Measurements from ENCODE around the gene CIB1. TPM values are rescaled to one million over a fixed set of nuclear protein-coding genes. Genes with fewer than 3 reads are reported as not detected.

Gene CIB1
- total RNA-seq, 4 donors from 2014 or later, result 15.5 to 43.4 (median 30.7) TPM

- Histone ChIP-seq H3K36me3 (peaks cover 0 to 26% of the 10 kb centered on the region in 2 donors), H3K9me3 (no peaks in the 10 kb centered on the region), H3K4me1 (peaks cover 6 to 9% of the 10 kb centered on the region in 2 donors), H3K27ac (peak overlapping the region in 3 of 4 donors; percentile 20 to 42 (median 37)), H3K27me3 (no peaks in the 10 kb centered on the region), H3K4me3 (no peak overlapping the region)
- in situ Hi-C loops (cut with MboI; ENCODE audit: low sequenced_read_pairs in 4 of 4) (loop anchor here in 1 of 4 donors (25.0 kb wide), 1 partner anchor 309 kb away; the partner anchor contains the start of gene ARPIN), intact Hi-C loops (cut with DNase I; ENCODE audit: low total_unique reads) (loop anchor here (10.0 kb wide), 1 partner anchor 457 kb away; no protein-coding TSS in a partner anchor)
- ATAC-seq, result peak; percentile 91 to 94
- DNase-seq, result peak; percentile 75 to 80
- TF ChIP-seq CTCF (IDR thresholded peaks at IDR 0.05 in 4 of 5, conservative IDR thresholded peaks at IDR 0.05 in 1 of 5), result peak; percentile 51 to 91 (median 86)
- no peak for TF ChIP-seq POLR2A (IDR thresholded peaks at IDR 0.05)
Observed at GRCh38 chr15:90221246-90221900, 12.4 kb downstream of the CIB1 start.

- TF ChIP-seq POLR2A (IDR thresholded peaks at IDR 0.05) (no peak), CTCF (IDR thresholded peaks at IDR 0.05 in 4 of 5, conservative IDR thresholded peaks at IDR 0.05 in 1 of 5) (peak; percentile 17 to 77 (median 62))
- Histone ChIP-seq H3K4me1 (peaks cover 6 to 9% of the 10 kb centered on the region in 2 donors), H3K27me3 (no peaks in the 10 kb centered on the region), H3K36me3 (peaks cover 0 to 12% of the 10 kb centered on the region in 2 donors), H3K4me3 (no peak overlapping the region), H3K27ac (no peak overlapping the region), H3K9me3 (no peaks in the 10 kb centered on the region)
- ATAC-seq (no peak), DNase-seq (no peak)
- intact Hi-C loops (cut with DNase I; ENCODE audit: low total_unique reads) (loop anchor here (10.0 kb wide), 1 partner anchor 455 kb away; no protein-coding TSS in a partner anchor), in situ Hi-C loops (cut with MboI; ENCODE audit: low sequenced_read_pairs in 4 of 4) (loop anchor here in 2 of 4 donors (5.0 to 25.0 kb wide), 3 partner anchors 52 to 307 kb away; partner anchors contain the start of gene ARPIN (in 1 of the 2))
Observed at GRCh38 chr15:90219421-90220141, 14.2 kb downstream of the CIB1 start.

GRCh38 chr15:90217671-90218394 lies 15.9 kb downstream of the CIB1 start:
- H3K27ac ChIP-seq, result no peak overlapping the region
- no peaks in the 10 kb centered on the region for H3K27me3 ChIP-seq
- no peaks in the 10 kb centered on the region for H3K36me3 ChIP-seq
- peaks cover 6 to 9% of the 10 kb centered on the region in 2 donors for H3K4me1 ChIP-seq
- no peaks in the 10 kb centered on the region for H3K9me3 ChIP-seq
- no peak overlapping the region for H3K4me3 ChIP-seq
- ATAC-seq, result no peak
- intact Hi-C loops (cut with DNase I; ENCODE audit: low total_unique reads) (no loop called here), in situ Hi-C loops (cut with MboI; ENCODE audit: low sequenced_read_pairs in 4 of 4) (loop anchor here in 2 of 4 donors (5.0 to 25.0 kb wide), 3 partner anchors 51 to 306 kb away; partner anchors contain the start of gene ARPIN (in 1 of the 2))
- no peak for DNase-seq
- no peak for TF ChIP-seq POLR2A (IDR thresholded peaks at IDR 0.05)
- no peak for TF ChIP-seq CTCF (IDR thresholded peaks at IDR 0.05 in 4 of 5, conservative IDR thresholded peaks at IDR 0.05 in 1 of 5)

- intact Hi-C loops (cut with DNase I; ENCODE audit: low total_unique reads), result no loop called here
- DNase-seq, result no peak
Observed at GRCh38 chr15:90214553-90215196, 19.1 kb downstream of the CIB1 start.

More at GRCh38 chr15:90214553-90215196, 19.1 kb downstream of the CIB1 start:
- H3K4me1 ChIP-seq, result no peaks in the 10 kb centered on the region
- peak in 1 of 5 experiments; percentile 9 for TF ChIP-seq CTCF (IDR thresholded peaks at IDR 0.05 in 4 of 5, conservative IDR thresholded peaks at IDR 0.05 in 1 of 5)
- TF ChIP-seq POLR2A (IDR thresholded peaks at IDR 0.05), result no peak
- no peak overlapping the region for H3K4me3 ChIP-seq
- H3K36me3 ChIP-seq, result no peaks in the 10 kb centered on the region
- no peak overlapping the region for H3K27ac ChIP-seq
- no peaks in the 10 kb centered on the region for H3K27me3 ChIP-seq
- in situ Hi-C loops (cut with MboI; ENCODE audit: low sequenced_read_pairs in 4 of 4), result loop anchor here in 3 of 4 donors (5.0 to 25.0 kb wide), 3 partner anchors 47 to 302 kb away; partner anchors contain the start of gene ARPIN (in 1 of the 3)
- no peaks in the 10 kb centered on the region for H3K9me3 ChIP-seq
- ATAC-seq, result no peak

All from gastrocnemius medialis (tissue), 4 donors.